Testis (tissue), 3 donors: ENCODE data around the gene VWF. TPM values are rescaled to one million over a fixed set of nuclear protein-coding genes. Genes with fewer than 3 reads are reported as not detected.

Source experiments
- DNase-seq: peaks from one replicate; pipeline ENCODE4 v3.0.0-alpha.2; 2019
- H3K27ac ChIP-seq, 2 donors: fragments of 200-600 bp; sonication (generic); one replicate each; pipeline ENCODE4 v1.5.1; 2019
- H3K27me3 ChIP-seq: fragments of 200-600 bp; sonication (generic); one replicate; pipeline ENCODE4 v1.5.1; 2019
- H3K36me3 ChIP-seq: fragments of 200-600 bp; sonication (generic); one replicate; pipeline ENCODE4 v1.5.1; 2017; ENCODE audit warnings: low read depth; ENCODE audit errors: missing control alignments
- H3K4me1 ChIP-seq: fragments of 200-600 bp; sonication (generic); one replicate; pipeline ENCODE4 v1.5.1; 2019
- H3K4me3 ChIP-seq, 2 donors: fragments of 200-600 bp; sonication (generic); one replicate each; pipeline ENCODE4 v1.5.1; 2017 to 2019
- H3K9me3 ChIP-seq: fragments of 200-600 bp; sonication (generic); one replicate; pipeline ENCODE4 v1.5.1; 2017
- POLR2A ChIP-seq: fragments of 450-650 bp; IDR thresholded peaks from one replicate; pipeline ENCODE4 v1.6.1; 2017; ENCODE audit warnings: antibody characterized with exemption, mild to moderate bottlenecking, moderate library complexity
- WGBS, 2 donors: methylation state at CpG; one replicate each; pipeline ENCODE4 v1.1.5; 2018; 5-methylcytosine and 5-hydroxymethylcytosine counted together
- intact Hi-C: fragments of 100-400 bp; cut with DNase I; formaldehyde crosslinking; loops from one replicate; pipeline ENCODE4 v1.15.1; 2023; ENCODE audit warnings: low total_unique reads
- polyA plus RNA-seq: library from polyadenylated mRNA; stranded (reverse); fragments of 350-450 nt; fragmentation: Illumina TruSeq; extraction: RNeasy Lipid Tissue Mini Kit (QIAGEN cat#74804); gene quantifications from one replicate; pipeline ENCODE4 v1.2.3, GENCODE V29; 2014; ENCODE audit warnings: low read depth, low replicate concordance; ENCODE audit not compliant: insufficient read depth
- total RNA-seq, 2 donors: library from RNA; depleted of rRNA; stranded (reverse); fragments of >200 nt; gene quantifications; one replicate each; pipeline ENCODE4 v1.2.3, GENCODE V29; 2016
- TF ChIP-seq, protein P1 (sequence below), 3 experiments: fragments of 450-650 bp in 2 of 3; fragments of 200-600 bp in 1 of 3; sonication (generic) in 1 of 3; IDR thresholded peaks; one replicate each; pipeline ENCODE4 v1.5.1; 2016 to 2019; ENCODE audit warnings: antibody characterized with exemption in 3 of 3, mild to moderate bottlenecking in 2 of 3, moderate library complexity in 1 of 3

The VWF gene
- total and polyA plus RNA-seq, 3 donors from 2014 or later, result 68.3 to 86.2 (median 83.7) TPM

DNA sequence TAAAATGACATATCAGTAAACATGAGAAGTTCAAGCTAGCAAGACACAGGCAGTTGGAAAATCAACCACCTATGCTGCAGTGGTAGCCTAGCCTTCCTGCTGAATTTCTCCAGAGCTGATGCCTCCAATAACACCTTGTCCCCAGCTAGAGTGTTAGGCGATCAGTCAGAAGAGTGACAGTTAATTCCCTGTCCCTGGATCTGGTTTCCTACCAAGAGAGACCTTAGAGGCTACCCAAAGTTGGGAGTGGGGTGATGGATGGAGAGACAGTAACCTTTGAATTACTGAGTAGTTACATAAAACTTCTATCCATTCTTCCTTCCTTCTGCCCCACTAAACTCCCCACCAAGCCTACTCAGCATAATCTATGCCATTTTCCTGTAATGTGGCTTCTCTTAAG, 177.5 kb downstream of the VWF start:
- intact Hi-C loops, result no loop called here
- Histone ChIP-seq H3K27ac (no peak overlapping the region), H3K4me3 (no peak overlapping the region), H3K36me3 (no peaks in the 10 kb centered on the region), H3K27me3 (no peaks in the 10 kb centered on the region), H3K4me1 (no peaks in the 10 kb centered on the region), H3K9me3 (no peaks in the 10 kb centered on the region)
- 75 to 88% methylated on average over 1 of the region's 1 CpG for WGBS, 2 donors
- no peak for DNase-seq
- TF ChIP-seq, protein P1, sequence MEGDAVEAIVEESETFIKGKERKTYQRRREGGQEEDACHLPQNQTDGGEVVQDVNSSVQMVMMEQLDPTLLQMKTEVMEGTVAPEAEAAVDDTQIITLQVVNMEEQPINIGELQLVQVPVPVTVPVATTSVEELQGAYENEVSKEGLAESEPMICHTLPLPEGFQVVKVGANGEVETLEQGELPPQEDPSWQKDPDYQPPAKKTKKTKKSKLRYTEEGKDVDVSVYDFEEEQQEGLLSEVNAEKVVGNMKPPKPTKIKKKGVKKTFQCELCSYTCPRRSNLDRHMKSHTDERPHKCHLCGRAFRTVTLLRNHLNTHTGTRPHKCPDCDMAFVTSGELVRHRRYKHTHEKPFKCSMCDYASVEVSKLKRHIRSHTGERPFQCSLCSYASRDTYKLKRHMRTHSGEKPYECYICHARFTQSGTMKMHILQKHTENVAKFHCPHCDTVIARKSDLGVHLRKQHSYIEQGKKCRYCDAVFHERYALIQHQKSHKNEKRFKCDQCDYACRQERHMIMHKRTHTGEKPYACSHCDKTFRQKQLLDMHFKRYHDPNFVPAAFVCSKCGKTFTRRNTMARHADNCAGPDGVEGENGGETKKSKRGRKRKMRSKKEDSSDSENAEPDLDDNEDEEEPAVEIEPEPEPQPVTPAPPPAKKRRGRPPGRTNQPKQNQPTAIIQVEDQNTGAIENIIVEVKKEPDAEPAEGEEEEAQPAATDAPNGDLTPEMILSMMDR (IDR thresholded peaks at IDR 0.05), result no peak
- TF ChIP-seq POLR2A, result no peak

- WGBS, 2 donors, result 69 to 80% methylated on average over 2 of the region's 2 CpGs
- TF ChIP-seq POLR2A, result no peak
- TF ChIP-seq, protein P1 (IDR thresholded peaks at IDR 0.05), result no peak
- H3K9me3 ChIP-seq, result no peaks in the 10 kb centered on the region
- no peaks in the 10 kb centered on the region for H3K36me3 ChIP-seq
- H3K4me1 ChIP-seq, result no peaks in the 10 kb centered on the region
- no peak overlapping the region for H3K27ac ChIP-seq
- intact Hi-C loops, result no loop called here
- H3K4me3 ChIP-seq, result no peak overlapping the region
- no peaks in the 10 kb centered on the region for H3K27me3 ChIP-seq
- DNase-seq, result no peak
Observed at GRCh38 chr12:5946388-5946787, 178.1 kb downstream of the VWF start.

DNA sequence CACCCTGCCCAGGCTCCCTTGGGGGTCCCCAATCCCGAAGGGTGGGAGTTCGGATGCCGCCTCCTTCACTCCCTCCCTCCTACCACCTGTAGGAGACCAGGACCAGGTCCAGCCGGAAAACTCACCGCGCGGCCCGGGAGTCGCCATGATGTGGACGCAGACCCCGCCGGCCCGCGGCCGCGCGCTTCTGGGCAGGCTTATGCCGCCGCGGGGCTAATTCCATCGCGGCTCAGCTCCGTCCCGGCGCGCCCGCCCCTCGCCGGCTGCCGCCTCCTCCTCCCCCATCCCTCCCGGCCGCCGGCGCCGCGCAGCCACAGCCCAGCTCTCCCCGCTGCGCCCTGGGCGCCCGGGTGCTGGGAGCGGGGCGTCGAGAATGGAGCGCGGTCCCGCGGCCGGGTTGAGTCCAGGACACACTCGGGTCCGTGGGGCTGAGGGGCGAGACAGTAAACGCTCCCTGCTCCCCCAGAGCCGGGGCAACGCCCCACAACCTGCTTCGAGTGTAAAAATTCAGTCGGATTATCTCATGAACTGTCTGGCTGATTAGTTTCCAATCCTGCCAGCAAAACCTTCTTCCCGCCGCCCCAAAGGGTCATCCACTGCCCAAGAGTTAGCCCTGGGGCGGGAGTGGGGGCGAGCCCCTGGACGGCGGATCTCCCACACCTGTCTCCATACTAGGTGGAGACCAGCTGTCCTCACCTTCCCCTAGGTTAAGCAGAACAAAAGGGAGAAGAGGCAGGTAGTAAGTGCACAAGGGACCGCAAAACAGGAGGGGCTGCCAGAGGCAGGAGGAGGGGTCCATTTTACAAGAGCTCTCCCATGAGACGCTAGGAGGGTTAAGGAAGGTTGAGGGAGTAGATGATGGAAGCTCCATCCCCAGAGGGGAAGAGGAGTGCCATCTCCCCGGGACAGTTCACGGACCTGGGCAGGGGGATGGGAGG, 179.1 kb downstream of the VWF start, which contains the start of gene ANO2:
ANO2 (minus strand) TSS at position 189 of the 938 bp plus-strand sequence; CDS start at position 147, 42 bp downstream.
- H3K9me3 ChIP-seq, result no peaks in the 10 kb centered on the region
- H3K27me3 ChIP-seq, result no peaks in the 10 kb centered on the region
- no peaks in the 10 kb centered on the region for H3K4me1 ChIP-seq
- no peaks in the 10 kb centered on the region for H3K36me3 ChIP-seq
- intact Hi-C loops, result no loop called here
- peak; percentile 28 for DNase-seq
- peak within 1 kb of the TSS in 1 of 2 donors; percentile 36 for H3K27ac ChIP-seq
- WGBS, 2 donors, result 13 to 16% methylated on average over 19 to 59 of the region's 66 CpGs
- peak within 1 kb of the TSS; percentile 49 to 61 for H3K4me3 ChIP-seq
- TF ChIP-seq, protein P1 (IDR thresholded peaks at IDR 0.05), result no peak
- no peak for TF ChIP-seq POLR2A

- intact Hi-C loops, result no loop called here
- TF ChIP-seq, protein P1 (IDR thresholded peaks at IDR 0.05), result no peak
- TF ChIP-seq POLR2A, result no peak
- 13 to 15% methylated on average over 12 of the region's 12 CpGs for WGBS, 2 donors
- Histone ChIP-seq H3K36me3 (no peaks in the 10 kb centered on the region), H3K4me1 (no peaks in the 10 kb centered on the region), H3K4me3 (peak overlapping the region; percentile 49 to 61), H3K27me3 (no peaks in the 10 kb centered on the region), H3K9me3 (no peaks in the 10 kb centered on the region), H3K27ac (no peak overlapping the region)
- no peak for DNase-seq
Observed at GRCh38 chr12:5944688-5945070, 179.8 kb downstream of the VWF start.
